K562 (cell line): Measurements from ENCODE around the gene C3. TPM values are rescaled to one million over a fixed set of nuclear protein-coding genes. Genes with fewer than 3 reads are reported as not detected.

ENCODE experiments used
- ATAC-seq: fragments of 200-7000 bp; cut with Tn5 transposase; 3 replicates; pipeline ENCODE4 v1.9.1; 2020; ENCODE audit warnings: moderate library complexity
- BruUV-seq: library from RNA; stranded (reverse); fragments of 400-500 nt; replicated peaks from 2 replicates; lab custom pipeline; 2021; lab: Mats Ljungman, UMichigan
- CTCF ChIA-PET: fragments of 300-600 bp; formaldehyde crosslinking; extraction: SDS; loops from one replicate; lab custom pipeline; 2021; ENCODE audit warnings: low intra/inter-chr PET ratio; lab: Yijun Ruan, JAX
- POLR2A ChIA-PET: fragments of 300-600, 350-650 bp; sonication (Branson Sonifier 250); formaldehyde crosslinking; extraction: SDS; loops from one replicate; lab custom pipeline; 2021; ENCODE audit warnings: antibody characterized with exemption, inconsistent platforms; lab: Yijun Ruan, JAX
- DNase-seq, 4 experiments: peaks; one replicate each; pipeline versions ENCODE4 v3.0.0 to v3.0.0-alpha.2; 2011 to 2018; ENCODE audit warnings: low spot score in 3 of 4, mixed read lengths in 3 of 4; ENCODE audit errors: extremely low read depth in 1 of 4
- FAIRE-seq: peaks from 2 replicates; lab custom pipeline; 2011; peaks lifted over from hg19 to GRCh38; lab: Jason Lieb, UNC
- H2AFZ ChIP-seq: 2 replicates; pipeline ENCODE4 v1.6.0; 2011; ENCODE audit warnings: low read depth, low read length, control low read depth, inconsistent platforms
- H3K27ac ChIP-seq: fragments of 200-600 bp; 3 replicates; pipeline ENCODE4 v1.8.0; 2011; ENCODE audit warnings: low read depth, mild to moderate bottlenecking, control low read depth, inconsistent platforms, low read length, moderate library complexity, mixed read lengths; ENCODE audit errors: extremely low read depth
- H3K27me3 ChIP-seq, 2 experiments: fragments of 300-600 bp in 1 of 2; 2 replicates in 1 of 2; 3 replicates in 1 of 2; pipeline versions ENCODE4 v1.6.0 to v1.8.0; 2011; ENCODE audit warnings: inconsistent platforms in 2 of 2, low read length in 2 of 2, mild to moderate bottlenecking in 1 of 2, mixed read lengths in 1 of 2, moderate library complexity in 1 of 2; ENCODE audit not compliant: control insufficient read depth in 2 of 2, insufficient read depth in 2 of 2
- H3K36me3 ChIP-seq: fragments of 300-600 bp; 3 replicates; pipeline ENCODE4 v1.8.0; 2011; ENCODE audit warnings: mild to moderate bottlenecking, low read length, inconsistent platforms; ENCODE audit not compliant: control insufficient read depth, insufficient read depth
- H3K4me1 ChIP-seq, 2 experiments: fragments of 200-600 bp in 1 of 2; replicated peaks in 1 of 2; 2 replicates in 1 of 2; 3 replicates in 1 of 2; pipeline versions ENCODE4 v1.5.1 to v1.8.0; 2011; ENCODE audit warnings: inconsistent platforms in 2 of 2, low read length in 2 of 2, mild to moderate bottlenecking in 1 of 2, mixed read lengths in 1 of 2, moderate library complexity in 1 of 2; ENCODE audit not compliant: control insufficient read depth in 2 of 2, insufficient read depth in 2 of 2
- H3K4me2 ChIP-seq: 2 replicates; pipeline ENCODE4 v1.6.1; 2011; ENCODE audit warnings: low read length, control low read depth, inconsistent platforms, mixed read lengths; ENCODE audit not compliant: insufficient read depth
- H3K4me3 ChIP-seq: fragments of 200-600 bp; sonication (generic), shearing (Covaris generic); 2 replicates; pipeline ENCODE4 v1.5.1; 2016; ENCODE audit warnings: control low read depth, inconsistent platforms
- H3K79me2 ChIP-seq: fragments of 200-600 bp; 3 replicates; pipeline ENCODE4 v1.8.0; 2011; ENCODE audit warnings: low read length, inconsistent platforms; ENCODE audit not compliant: control insufficient read depth, insufficient read depth
- H3K9ac ChIP-seq, 2 experiments: 2 replicates each; pipeline versions ENCODE4 v1.6.0 to v1.6.1; 2011; ENCODE audit warnings: low read depth in 2 of 2, low read length in 2 of 2, control low read depth in 1 of 2, inconsistent platforms in 1 of 2, mild to moderate bottlenecking in 1 of 2, mixed read lengths in 1 of 2; ENCODE audit not compliant: insufficient read depth in 1 of 2
- H3K9me1 ChIP-seq: one replicate; pipeline ENCODE4 v1.6.0; 2011; ENCODE audit warnings: inconsistent platforms, mild to moderate bottlenecking, low read length, moderate library complexity; ENCODE audit not compliant: control insufficient read depth, insufficient read depth
- H3K9me3 ChIP-seq: replicated peaks from 2 replicates; pipeline ENCODE4 v1.5.1; 2011; ENCODE audit warnings: low read depth, low read length, inconsistent platforms; ENCODE audit not compliant: control insufficient read depth, insufficient read depth
- H4K20me1 ChIP-seq: replicated peaks from 2 replicates; pipeline ENCODE4 v1.6.1; 2011; ENCODE audit warnings: low read length, inconsistent platforms, mixed read lengths; ENCODE audit not compliant: control insufficient read depth, insufficient read depth
- BCOR ChIP-seq: fragments of 450-650 bp; IDR thresholded peaks from 2 replicates; pipeline ENCODE4 v1.6.1; 2016
- CREBBP ChIP-seq: IDR thresholded peaks from one replicate; pipeline ENCODE4 v1.6.1; 2012; ENCODE audit warnings: low read depth, mild to moderate bottlenecking, control low read depth, inconsistent platforms, low read length
- CTCF ChIP-seq, 3 experiments: IDR thresholded peaks in 2 of 3; conservative IDR thresholded peaks in 1 of 3; 2 replicates each; pipeline ENCODE4 v1.5.1; 2011 to 2012; ENCODE audit warnings: low read length in 3 of 3, mild to moderate bottlenecking in 3 of 3, control low read depth in 2 of 3, improper control_type of control experiment in 1 of 3, inconsistent platforms in 1 of 3, low read depth in 1 of 3, mixed read lengths in 1 of 3, moderate library complexity in 1 of 3; ENCODE audit not compliant: insufficient read depth in 2 of 3
- CUX1 ChIP-seq: fragments of 200-800 bp; sonication (Bioruptor generic); IDR thresholded peaks from 2 replicates; pipeline ENCODE4 v1.6.1; 2016; ENCODE audit warnings: missing genetic modification characterization, missing compliant biosample characterization
- ETV5 ChIP-seq: sonication (generic); formaldehyde crosslinking; IDR thresholded peaks from 2 replicates; pipeline ENCODE4 v1.4.0; 2020; ENCODE audit warnings: low read depth, mild to moderate bottlenecking, missing genetic modification reagents
- FOXA3 ChIP-seq, 2 experiments: fragments of 450-650 bp in 1 of 2; sonication (generic) in 1 of 2; formaldehyde crosslinking; IDR thresholded peaks in 1 of 2; conservative IDR thresholded peaks in 1 of 2; 2 replicates each; pipeline versions ENCODE4 v1.4.0 to v1.8.0; 2020 to 2022; ENCODE audit warnings: mild to moderate bottlenecking in 2 of 2, missing genetic modification reagents in 1 of 2
- FOXP4 ChIP-seq: sonication (generic); formaldehyde crosslinking; IDR thresholded peaks from 2 replicates; pipeline ENCODE4 v1.8.0; 2022; ENCODE audit warnings: mild to moderate bottlenecking, missing genetic modification reagents, borderline replicate concordance
- KAT2B ChIP-seq: IDR thresholded peaks from one replicate; pipeline ENCODE4 v1.6.1; 2012; ENCODE audit warnings: low read depth, mild to moderate bottlenecking, control low read depth, inconsistent platforms, low read length, moderate library complexity
- KDM1A ChIP-seq, 2 experiments: fragments of 450-650 bp; IDR thresholded peaks; 2 replicates each; pipeline ENCODE4 v1.6.1; 2016; ENCODE audit warnings: mild to moderate bottlenecking in 2 of 2
- PTBP1 ChIP-seq: fragments of 200-400 bp; formaldehyde crosslinking; IDR thresholded peaks from 2 replicates; pipeline ENCODE4 v1.6.1; 2017; ENCODE audit warnings: low read depth, low read length
- PURB ChIP-seq: sonication (generic); formaldehyde crosslinking; IDR thresholded peaks from 2 replicates; pipeline ENCODE4 v1.9.0; 2021; ENCODE audit warnings: low read depth, mild to moderate bottlenecking, missing genetic modification reagents
- ZFX ChIP-seq: sonication (generic); formaldehyde crosslinking; IDR thresholded peaks from 2 replicates; pipeline ENCODE4 v1.8.0; 2022; ENCODE audit warnings: mild to moderate bottlenecking, missing genetic modification reagents, moderate library complexity
- ZNF57 ChIP-seq: fragments of 450-650 bp; formaldehyde crosslinking; IDR thresholded peaks from 2 replicates; pipeline ENCODE4 v1.4.0; 2020; ENCODE audit warnings: mild to moderate bottlenecking, moderate library complexity
- WGBS: fragments of 100-300 bp; shearing (Covaris generic); methylation state at CpG from one replicate; pipeline ENCODE4 v1.1.6; 2016; ENCODE audit warnings: low coverage, mixed read lengths; ENCODE audit not compliant: insufficient coverage; ENCODE audit errors: missing lambda C conversion rate; 5-methylcytosine and 5-hydroxymethylcytosine counted together
- in situ Hi-C: fragments of 300-500 bp; cut with MboI; formaldehyde crosslinking; loops from 4 replicates; pipeline ENCODE4 v1.15.0; 2018; ENCODE audit warnings: inconsistent platforms, mixed read lengths
- intact Hi-C: fragments of 100-400 bp; cut with micrococcal nuclease; formaldehyde crosslinking; loops from 2 replicates; pipeline ENCODE4 v1.14.2; 2022
- polyA plus RNA-seq, 8 experiments: library from polyadenylated mRNA; depleted of rRNA in 4 of 8; stranded (reverse) in 5 of 8; unstranded in 3 of 8; fragments of >200 nt; fragmentation: Nextera tagmentation in 2 of 8; fragmentation: Illumina TruSeq in 1 of 8; extraction: Ambion mirVana in 2 of 8; extraction: Trizol in 1 of 8; gene quantifications; 2 replicates each; pipeline versions ENCODE4 v1.2.1 to v1.2.3, GENCODE V29; 2011 to 2014; ENCODE audit warnings: inconsistent platforms in 1 of 8, missing spikeins in 1 of 8
- total RNA-seq, 7 experiments: library from RNA; depleted of rRNA in 6 of 7; stranded (reverse); fragments of >200 nt in 6 of 7; fragmentation: Illumina TruSeq in 2 of 7; extraction: Trizol in 2 of 7; gene quantifications; 2 replicates each; pipeline versions ENCODE4 v1.2.1 to v1.2.3, GENCODE V29; 2011 to 2021; ENCODE audit warnings: low replicate concordance in 1 of 7

Gene C3
- total and polyA plus RNA-seq, 9 of the 15 experiments (the other 6 are each of a cell fraction or from before 2014, with no cell fraction given): 0.59 to 10.6 (median 2.2) TPM

GRCh38 chr19:6717036-6717435, 3.4 kb downstream of the C3 start:
- H3K4me3 ChIP-seq: no peak overlapping the region
- H3K4me2 ChIP-seq: 0 out of 2 replicates have a peak overlapping the region, but pooled peaks have one; percentile 77
- peaks cover 0 to 7% of the 10 kb centered on the region in 2 experiments; a peak in 2 of 5 replicates for H3K27me3 ChIP-seq
- no peak overlapping the region for H3K9ac ChIP-seq
- H3K9me3 ChIP-seq: no peaks in the 10 kb centered on the region
- FAIRE-seq: no peak
- peak in 2 of 4 experiments; percentile 28 to 44 for DNase-seq
- 16% methylated on average over 8 of the region's 10 CpGs for WGBS
- ATAC-seq: no peak
- no peaks in the 10 kb centered on the region for H4K20me1 ChIP-seq
- H2AFZ ChIP-seq: no peak overlapping the region
- intact Hi-C loops: no loop called here
- no peaks in the 10 kb centered on the region for H3K9me1 ChIP-seq
- H3K36me3 ChIP-seq: no peaks in the 10 kb centered on the region
- ChIA-PET POLR2A (no interaction called here), CTCF (interaction anchor here (1.0 to 1.8 kb wide), 2 partner anchors 85 to 146 kb away, joined by 3 to 6 read pairs; no protein-coding TSS in a partner anchor)
- H3K27ac ChIP-seq: no peak overlapping the region
- BruUV-seq: no TSS peak
- peaks cover 32 to 39% of the 10 kb centered on the region in 2 experiments for H3K4me1 ChIP-seq
- no peaks in the 10 kb centered on the region for H3K79me2 ChIP-seq
- in situ Hi-C loops: no loop called here
- TF ChIP-seq ZFX (CRISPR knock-in tag) (no peak), FOXP4 (CRISPR knock-in tag) (no peak), CUX1 (no peak), CTCF (IDR thresholded peaks at IDR 0.05 in 2 of 3, conservative IDR thresholded peaks at IDR 0.05 in 1 of 3; ENCODE audit: insufficient read depth in 2 of 3, low read depth in 1 of 3, low read length in 3 of 3) (peak; percentile 63 to 71 (median 66)), BCOR (peak; percentile 84), CREBBP (no peak), ETV5 (CRISPR knock-in tag) (peak; percentile 17; the same call in 1 of the 2 replicates), FOXA3 (CRISPR knock-in tag; conservative IDR thresholded peaks at IDR 0.05 in 1 of 2, IDR thresholded peaks at IDR 0.05 in 1 of 2) (no peak), ZNF57 (CRISPR knock-in tag) (no peak), PURB (CRISPR knock-in tag) (no peak), KAT2B (no peak), KDM1A (IDR thresholded peaks at IDR 0.05) (peak; percentile 80 to 91), PTBP1 (peak; percentile 96)
